CD4-positive, alpha-beta T cell treated with Interferon gamma for 1 hour (primary cell): ENCODE results near the gene MBD5.
"Not testable (repeated sequence)": the region's sequence is repeated elsewhere in the genome, so short reads cannot be mapped to it uniquely, and the experiment has no call there.

Source experiments
- DNase-seq: peaks from one replicate; pipeline ENCODE4 v3.0.0-alpha.2; 2020

The MBD5 gene

GRCh38 chr2:148021059-148021861 is at the start of gene MBD5:
MBD5 (plus strand) TSS chr2:148021091.
- DNase-seq, result peak; percentile 66

GRCh38 chr2:147976102-147976501 is 44.8 kb upstream of the MBD5 start:
- no peak for DNase-seq

DNA sequence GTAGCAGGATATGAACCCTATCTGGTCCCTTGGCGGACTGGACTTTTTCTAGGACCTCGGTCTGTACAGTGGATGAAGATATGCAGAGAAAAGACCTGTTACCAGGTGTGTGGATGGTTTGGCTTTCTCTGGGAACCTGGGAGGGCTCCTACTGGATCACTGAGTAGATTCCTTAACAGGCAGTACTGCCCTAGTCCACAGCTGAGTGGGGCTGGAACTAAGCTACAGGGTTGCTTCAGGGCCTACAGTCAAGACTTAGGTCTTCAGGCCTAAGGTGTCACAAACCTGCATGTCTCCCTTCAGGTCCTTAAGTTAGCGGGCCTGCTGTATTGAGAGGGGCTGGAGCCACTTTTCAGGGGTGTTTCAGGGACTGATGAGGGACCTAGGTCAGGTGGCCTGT is 43.2 kb upstream of the MBD5 start:
- no peak for DNase-seq

DNA sequence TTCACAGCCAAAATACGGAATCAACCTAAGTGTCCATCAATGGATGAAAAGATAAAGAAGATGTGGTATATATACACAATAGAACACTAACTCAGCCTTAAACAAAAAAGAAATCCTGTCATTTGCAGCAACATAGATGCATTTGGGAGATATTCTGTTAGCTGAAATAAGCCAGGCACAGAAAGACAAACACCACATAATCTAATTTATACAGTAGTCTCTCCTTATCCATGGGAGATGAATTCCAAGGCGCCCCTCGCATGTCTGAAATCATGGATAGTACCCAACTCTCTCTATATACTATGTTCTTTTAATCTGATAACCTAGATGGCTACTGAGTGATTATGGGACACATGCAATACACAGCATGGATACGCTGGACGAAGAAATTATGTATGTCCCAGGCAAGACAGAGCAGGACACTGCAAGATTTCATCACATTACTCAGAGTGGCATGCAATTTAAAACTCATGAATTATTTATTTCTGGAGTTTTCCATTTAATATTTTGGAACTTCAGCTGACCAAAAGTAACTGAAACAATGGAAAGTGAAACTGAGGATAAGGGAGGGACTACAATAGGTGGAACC is 39.9 kb upstream of the MBD5 start:
- no peak for DNase-seq

DNA sequence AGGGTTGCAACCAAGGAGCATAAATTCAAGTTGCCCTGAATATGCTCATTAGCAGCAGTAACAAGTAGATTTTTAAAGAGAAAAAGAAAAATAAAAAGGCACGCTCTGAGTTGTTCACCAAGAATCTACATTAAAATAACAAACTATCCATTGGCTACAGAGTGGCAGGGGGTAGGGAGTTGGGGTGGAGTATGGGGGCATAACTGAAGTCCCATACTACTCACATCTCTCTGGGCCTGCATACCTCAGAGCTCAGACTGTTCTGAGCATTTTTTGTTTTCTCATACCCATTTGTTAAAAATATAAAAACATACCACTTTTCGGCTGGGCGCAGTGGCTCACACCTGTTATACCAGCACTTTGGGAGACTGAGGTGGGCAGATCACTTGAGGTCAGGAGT is 31.8 kb upstream of the MBD5 start:
- DNase-seq, result no peak

GRCh38 chr2:147989809-147990403 is 31.0 kb upstream of the MBD5 start:
- no peak for DNase-seq

DNA sequence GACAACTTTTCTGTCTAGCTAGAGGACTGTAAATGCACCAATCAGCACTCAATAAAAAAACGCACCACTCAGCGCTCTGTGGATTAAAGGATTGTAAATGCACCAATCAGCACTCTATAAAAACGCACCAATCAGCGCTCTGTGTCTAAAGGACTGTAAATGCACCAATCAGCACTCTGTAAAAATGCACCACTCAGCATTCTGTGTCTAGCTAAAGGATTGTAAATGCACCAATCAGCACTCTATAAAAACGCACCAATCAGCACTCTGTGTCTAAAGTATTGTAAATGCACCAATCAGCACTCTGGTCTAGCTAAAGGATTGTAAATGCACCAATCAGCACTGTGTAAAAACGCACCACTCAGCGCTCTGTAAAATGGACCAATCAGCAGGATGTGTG is 25.9 kb upstream of the MBD5 start:
- not testable (repeated sequence) for DNase-seq

GRCh38 chr2:147996828-147997227 is 24.1 kb upstream of the MBD5 start:
- DNase-seq, result no peak

DNA sequence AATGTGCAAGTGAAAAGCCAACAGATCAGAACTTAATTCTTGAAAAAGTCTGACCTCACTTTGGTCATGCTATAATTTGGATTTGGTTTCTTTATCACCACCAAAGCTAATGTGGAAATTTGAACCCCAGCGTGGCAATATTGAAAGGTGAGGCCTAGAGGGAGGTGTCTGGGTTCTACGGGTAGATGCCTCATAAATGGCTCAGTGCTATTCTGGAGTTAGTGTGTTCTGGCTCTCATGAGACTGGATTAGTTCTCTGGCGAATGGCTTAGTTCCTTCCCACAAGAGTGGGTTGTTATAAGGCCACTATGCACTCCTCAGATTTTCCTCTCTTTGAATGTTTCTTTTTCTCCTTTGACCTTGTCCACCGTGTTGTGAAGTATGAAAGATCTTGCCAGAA is 22.7 kb upstream of the MBD5 start:
- DNase-seq, result no peak

DNA sequence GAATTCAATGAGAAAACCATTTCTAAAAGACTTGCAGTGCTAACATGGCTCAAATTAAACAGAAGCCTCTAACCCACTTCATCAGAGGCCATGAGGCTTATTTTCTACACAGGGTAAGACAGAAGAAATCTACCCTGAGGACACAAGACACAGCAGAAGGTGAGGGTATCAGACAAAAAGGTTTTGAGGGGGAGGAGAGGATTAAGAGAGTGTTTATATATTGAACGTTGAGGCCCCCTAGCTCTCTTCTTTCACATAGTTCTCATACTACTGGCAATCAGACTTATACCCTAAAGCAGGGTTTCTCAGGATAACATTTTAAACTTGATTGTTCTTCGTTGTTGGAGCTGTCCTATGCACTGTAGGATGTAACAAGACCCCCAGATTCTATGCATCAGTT is 21.8 kb upstream of the MBD5 start:
- DNase-seq, result no peak

DNA sequence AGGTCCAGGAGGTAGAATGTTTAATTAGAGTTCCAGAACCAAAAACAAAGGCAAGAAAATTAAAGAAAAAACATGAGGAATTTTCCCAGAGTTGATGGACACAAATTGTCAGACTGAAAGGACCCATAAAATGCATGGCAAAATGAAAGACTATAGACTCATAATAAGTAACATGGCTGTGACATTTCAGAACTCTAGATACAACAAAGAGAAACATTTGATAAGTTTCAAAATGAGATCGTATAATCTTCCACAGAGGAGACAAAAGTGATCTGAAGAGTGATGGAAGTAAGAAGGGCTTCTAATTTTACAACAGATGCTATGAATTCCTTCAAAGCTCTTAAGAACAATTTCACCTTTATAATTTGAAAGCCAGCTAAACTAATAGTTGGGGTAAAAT is 20.8 kb upstream of the MBD5 start:
- DNase-seq, result no peak

DNA sequence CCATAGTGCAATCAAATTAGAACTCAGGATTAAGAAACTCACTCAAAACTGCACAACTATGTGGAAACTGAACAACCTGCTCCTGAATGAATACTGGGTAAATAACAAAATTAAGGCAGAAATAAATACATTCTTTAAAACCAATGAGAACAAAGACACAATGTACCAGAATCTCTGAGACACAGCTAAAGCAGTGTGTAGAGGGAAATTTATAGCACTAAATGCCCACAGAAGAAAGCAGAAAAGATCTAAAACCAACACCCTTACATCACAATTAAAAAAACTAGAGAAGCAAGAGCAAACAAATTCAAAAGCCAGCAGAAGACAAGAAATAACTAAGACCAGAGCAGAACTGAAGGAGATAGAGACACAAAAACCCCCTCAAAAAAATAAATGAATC is 18.5 kb upstream of the MBD5 start:
- DNase-seq, result not testable (repeated sequence)

DNA sequence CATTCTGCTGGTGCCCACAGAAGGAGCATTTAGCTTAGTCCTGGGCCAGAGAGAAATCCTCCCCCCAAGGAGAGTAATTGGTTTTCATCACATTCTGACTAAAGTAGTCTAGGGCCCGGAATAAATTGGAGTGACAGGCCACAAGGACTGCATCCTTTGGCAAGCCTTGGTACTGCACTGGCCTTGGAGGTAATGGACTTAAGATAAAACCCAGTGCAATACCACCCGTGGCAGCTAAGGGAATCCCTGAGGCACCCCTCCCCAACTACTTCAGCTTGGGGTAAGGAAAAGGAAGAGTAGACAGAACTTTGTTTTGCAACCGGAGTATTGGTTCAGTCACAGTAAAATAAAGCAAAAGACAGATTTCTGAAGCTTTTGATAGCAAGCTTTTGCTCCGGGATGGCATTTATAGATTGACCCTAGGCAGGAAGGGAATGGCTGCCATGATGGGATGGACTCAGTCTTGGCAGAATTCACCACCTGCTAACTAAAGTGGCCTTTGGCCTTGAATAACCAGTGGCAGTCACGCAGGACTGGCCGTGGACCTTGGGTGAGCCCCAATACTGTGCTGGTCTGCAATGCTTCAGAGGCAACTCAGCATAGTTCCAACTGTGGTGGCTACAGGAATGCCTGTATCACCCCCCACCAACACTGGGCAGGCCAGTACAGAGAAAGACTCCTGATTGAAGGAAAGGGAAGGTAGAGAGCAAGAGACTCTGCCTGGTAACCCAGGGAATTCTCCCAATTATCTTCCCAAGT is 14.5 kb upstream of the MBD5 start:
- no peak for DNase-seq

DNA sequence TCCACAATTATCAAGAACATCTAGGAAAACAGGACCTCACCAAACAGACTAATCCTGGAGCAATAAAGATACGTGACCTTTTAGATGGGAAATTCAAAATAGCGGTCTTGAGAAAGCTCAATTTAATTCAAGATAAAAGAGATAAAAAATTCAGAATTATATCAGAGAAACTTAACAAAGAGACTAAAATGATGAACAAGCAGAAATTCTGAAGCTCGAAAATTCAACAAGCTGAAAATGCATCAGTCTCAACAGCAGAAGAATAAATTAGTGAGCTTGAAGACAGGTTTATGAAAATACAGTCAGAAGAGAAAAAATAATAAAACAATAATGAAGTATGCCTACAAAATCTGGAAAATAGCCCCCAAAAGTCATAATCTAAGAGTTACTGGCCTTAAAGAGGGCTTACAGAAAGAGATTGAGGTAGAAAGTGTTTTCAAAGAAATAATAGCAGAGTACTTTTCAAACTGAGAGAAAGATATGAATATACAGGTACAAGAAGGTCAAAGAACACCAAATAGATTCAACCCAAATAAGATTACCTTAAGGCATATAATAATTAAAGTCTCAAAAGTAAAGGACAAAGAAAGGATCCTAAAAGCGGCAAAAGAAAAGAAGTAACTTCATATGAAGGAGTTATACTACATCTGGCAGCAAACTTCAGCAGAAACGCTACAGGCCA is 13.5 kb upstream of the MBD5 start:
- DNase-seq, result no peak

DNA sequence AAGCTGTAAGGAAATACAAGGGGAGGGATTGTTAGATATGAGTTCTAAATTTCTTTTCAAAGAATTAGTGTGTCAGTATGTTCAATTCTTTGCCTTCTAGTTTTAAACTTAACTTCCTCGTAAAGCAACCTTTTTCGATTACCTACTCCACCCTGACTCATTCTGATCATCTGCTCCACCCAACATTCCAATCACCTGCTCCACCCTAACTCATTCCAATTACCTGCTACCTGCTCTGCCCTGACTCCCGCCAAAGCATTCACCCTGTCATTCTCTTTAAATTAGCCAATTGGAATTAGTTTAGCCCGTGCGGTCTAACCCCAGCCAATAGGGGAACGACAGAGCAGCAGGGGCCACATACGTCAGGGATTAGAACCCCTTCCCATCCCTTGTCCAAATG is 12.5 kb upstream of the MBD5 start:
- not testable (repeated sequence) for DNase-seq

DNA sequence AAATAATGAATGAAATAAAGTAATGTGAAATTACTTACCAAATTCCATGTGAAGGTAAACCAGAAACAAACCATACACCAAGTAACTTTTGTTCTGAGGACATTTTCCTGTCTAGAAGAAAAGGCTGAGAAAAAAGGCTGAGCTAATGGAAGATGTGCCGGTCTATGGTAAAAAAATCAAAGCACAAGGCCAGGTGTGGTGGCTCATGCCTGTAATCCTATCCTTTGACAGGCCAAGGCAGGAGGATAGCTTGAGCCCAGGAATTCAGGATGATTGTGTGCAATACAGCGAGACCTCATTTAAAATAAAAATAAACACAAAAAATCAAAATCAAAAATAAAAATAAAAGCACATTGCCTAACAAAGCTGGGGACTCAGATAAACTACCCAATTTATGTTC is 7.0 kb upstream of the MBD5 start:
- no peak for DNase-seq

DNA sequence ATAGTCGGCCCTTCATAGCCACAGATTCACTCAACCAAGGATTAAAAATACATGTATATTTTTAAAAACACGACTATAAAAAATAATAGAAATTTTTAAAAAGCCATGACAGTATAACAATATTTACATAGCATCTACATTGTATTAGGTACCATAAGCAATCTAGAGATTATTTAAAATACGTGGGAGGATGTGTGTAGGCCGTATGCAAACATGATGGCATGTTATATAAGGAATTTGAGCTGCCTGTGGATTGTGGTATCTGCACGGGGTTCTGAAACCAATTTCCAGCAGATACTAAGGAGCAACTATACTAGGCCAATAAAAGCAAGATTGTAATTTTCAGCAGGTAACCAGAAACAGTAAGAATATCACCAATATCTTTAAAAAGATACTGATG is 6.3 kb upstream of the MBD5 start:
- no peak for DNase-seq

GRCh38 chr2:148020111-148021058 is 506 bp upstream of the MBD5 start, which contains the start of gene ORC4:
ORC4 (minus strand) TSS chr2:148020737; CDS start chr2:147975958, 44,779 bp downstream.
- peak; percentile 99 for DNase-seq

GRCh38 chr2:148021886-148022285 is 995 bp downstream of the MBD5 start:
- no peak for DNase-seq

DNA sequence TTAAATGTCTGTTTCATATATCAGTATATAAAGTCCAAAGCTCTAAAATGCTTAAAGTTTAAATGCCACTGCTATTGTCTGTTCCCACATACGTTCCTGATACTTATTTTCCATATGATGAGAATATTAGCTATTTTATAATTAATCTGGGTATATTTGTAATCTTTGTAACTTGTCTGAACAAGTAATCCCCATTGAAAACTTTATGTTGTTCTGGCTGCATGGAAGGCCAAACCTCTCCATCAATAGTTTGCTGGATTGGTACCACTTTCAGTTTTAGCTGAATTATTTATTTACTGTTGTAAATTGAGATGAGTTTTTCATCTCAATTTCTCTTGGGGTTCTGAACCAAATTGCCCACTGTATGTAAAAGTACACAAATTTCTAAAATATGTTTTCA is 1.5 kb downstream of the MBD5 start:
- no peak for DNase-seq

GRCh38 chr2:148022882-148023281 is 2.0 kb downstream of the MBD5 start:
- no peak for DNase-seq

DNA sequence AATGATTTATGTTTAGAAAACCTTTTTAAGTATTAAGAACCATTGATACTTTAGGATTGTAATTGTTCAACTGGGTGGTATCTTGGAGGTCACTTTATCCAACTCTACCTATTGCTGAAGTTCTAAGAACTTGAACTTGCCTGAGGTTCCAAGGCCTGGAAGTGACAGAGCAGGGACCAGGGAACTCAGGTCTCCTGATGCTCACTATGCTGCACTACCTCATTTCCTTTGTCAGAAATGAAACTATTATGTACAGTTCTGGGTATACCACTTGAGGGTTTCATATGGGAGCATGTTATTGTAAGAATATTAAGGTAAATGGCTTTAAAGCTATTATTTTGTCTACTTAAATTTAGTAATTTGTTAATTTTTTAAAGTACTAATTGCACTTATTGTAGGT is 3.0 kb downstream of the MBD5 start:
- DNase-seq, result no peak
